HEK293 (cell line): ENCODE results near the gene VEPH1.

ENCODE experiments used
- CTCF ChIA-PET: fragments of 350-600 bp; formaldehyde crosslinking; extraction: SDS; loops from one replicate; lab custom pipeline; 2021; ENCODE audit warnings: antibody characterized with exemption; lab: Yijun Ruan, JAX
- POLR2A ChIA-PET: fragments of 300-600 bp; formaldehyde crosslinking; extraction: SDS; loops from one replicate; lab custom pipeline; 2020; ENCODE audit warnings: antibody characterized with exemption, inconsistent platforms; lab: Yijun Ruan, JAX
- H3K27ac ChIP-seq: fragments of 200-500 bp; sonication (Bioruptor generic); 2 replicates; pipeline ENCODE4 v1.5.1; 2014; ENCODE audit warnings: low read depth, low read length, control low read depth, inconsistent platforms; ENCODE audit errors: extremely low read depth
- H3K36me3 ChIP-seq, 2 experiments: fragments of 200-500 bp in 1 of 2; sonication (Bioruptor generic) in 1 of 2; 1 replicate in 1 of 2; 2 replicates in 1 of 2; pipeline ENCODE4 v1.5.1; 2014 to 2017; ENCODE audit warnings: inconsistent platforms in 2 of 2, low read length in 2 of 2; ENCODE audit not compliant: control insufficient read depth in 2 of 2, insufficient read depth in 1 of 2
- H3K4me1 ChIP-seq: fragments of 200-500 bp; sonication (Bioruptor generic); 2 replicates; pipeline ENCODE4 v1.5.1; 2014; ENCODE audit warnings: mild to moderate bottlenecking, low read length, inconsistent platforms; ENCODE audit not compliant: control insufficient read depth, insufficient read depth
- H3K4me3 ChIP-seq: 2 replicates; pipeline ENCODE4 v1.5.1; 2011; ENCODE audit warnings: low read depth, mild to moderate bottlenecking, control low read depth, low read length, moderate library complexity
- H3K9me3 ChIP-seq: fragments of 200-500 bp; sonication (Bioruptor generic); 2 replicates; pipeline ENCODE4 v1.5.1; 2014; ENCODE audit warnings: low read depth, low read length, inconsistent platforms; ENCODE audit not compliant: control insufficient read depth, insufficient read depth
- GLI4 ChIP-seq: fragments of 450-650 bp; formaldehyde crosslinking; IDR thresholded peaks from 2 replicates; pipeline ENCODE4 v1.5.1; 2016; ENCODE audit warnings: missing biosample characterization, missing genetic modification characterization
- KLF9 ChIP-seq: fragments of 450-650 bp; formaldehyde crosslinking; IDR thresholded peaks from 2 replicates; pipeline ENCODE4 v1.5.1; 2016; ENCODE audit warnings: missing biosample characterization, missing genetic modification characterization, low read depth
- SALL2 ChIP-seq: fragments of 450-650 bp; formaldehyde crosslinking; IDR thresholded peaks from 2 replicates; pipeline ENCODE4 v1.5.0; 2017; ENCODE audit warnings: missing biosample characterization, mild to moderate bottlenecking, missing genetic modification characterization, borderline replicate concordance
- SETDB1 ChIP-seq: IDR thresholded peaks from one replicate; pipeline ENCODE4 v1.6.1; 2017; ENCODE audit warnings: mild to moderate bottlenecking, low read length, moderate library complexity, mixed read lengths; ENCODE audit not compliant: insufficient read length
- ZBTB1 ChIP-seq: fragments of 450-650 bp; formaldehyde crosslinking; IDR thresholded peaks from 2 replicates; pipeline ENCODE4 v1.5.1; 2016; ENCODE audit warnings: missing biosample characterization, missing genetic modification characterization
- ZBTB20 ChIP-seq: fragments of 450-650 bp; formaldehyde crosslinking; IDR thresholded peaks from 2 replicates; pipeline ENCODE4 v1.5.1; 2016; ENCODE audit warnings: missing biosample characterization, missing genetic modification characterization
- ZBTB21 ChIP-seq: fragments of 450-650 bp; formaldehyde crosslinking; IDR thresholded peaks from 2 replicates; pipeline ENCODE4 v1.5.1; 2017; ENCODE audit warnings: missing biosample characterization, missing genetic modification characterization
- ZNF114 ChIP-seq: fragments of 450-650 bp; formaldehyde crosslinking; IDR thresholded peaks from 2 replicates; pipeline ENCODE4 v1.5.0; 2017; ENCODE audit warnings: missing biosample characterization, missing genetic modification characterization
- ZNF157 ChIP-seq: fragments of 450-650 bp; formaldehyde crosslinking; IDR thresholded peaks from 2 replicates; pipeline ENCODE4 v1.5.1; 2016; ENCODE audit warnings: missing biosample characterization, missing genetic modification characterization
- ZNF174 ChIP-seq: fragments of 450-650 bp; formaldehyde crosslinking; IDR thresholded peaks from 2 replicates; pipeline ENCODE4 v1.5.0; 2017; ENCODE audit warnings: missing biosample characterization, mild to moderate bottlenecking, missing genetic modification characterization
- ZNF19 ChIP-seq: fragments of 450-650 bp; formaldehyde crosslinking; IDR thresholded peaks from 2 replicates; pipeline ENCODE4; 2016; ENCODE audit warnings: missing biosample characterization, missing genetic modification characterization, low read depth
- ZNF214 ChIP-seq: fragments of 450-650 bp; formaldehyde crosslinking; IDR thresholded peaks from 2 replicates; pipeline ENCODE4 v1.5.1; 2017; ENCODE audit warnings: missing biosample characterization, mild to moderate bottlenecking, missing genetic modification characterization, borderline replicate concordance
- ZNF266 ChIP-seq: fragments of 450-650 bp; formaldehyde crosslinking; IDR thresholded peaks from 2 replicates; pipeline ENCODE4 v1.5.1; 2016; ENCODE audit warnings: missing biosample characterization, missing genetic modification characterization, low read depth
- ZNF341 ChIP-seq: fragments of 450-650 bp; formaldehyde crosslinking; IDR thresholded peaks from 2 replicates; pipeline ENCODE4; 2016; ENCODE audit warnings: low read depth, missing biosample characterization, missing genetic modification characterization
- ZNF394 ChIP-seq: fragments of 450-650 bp; formaldehyde crosslinking; IDR thresholded peaks from 2 replicates; pipeline ENCODE4 v1.5.1; 2016; ENCODE audit warnings: missing biosample characterization, missing genetic modification characterization, mild to moderate bottlenecking, moderate library complexity, borderline replicate concordance
- ZNF433 ChIP-seq: fragments of 450-650 bp; formaldehyde crosslinking; IDR thresholded peaks from 2 replicates; pipeline ENCODE4 v1.5.1; 2016; ENCODE audit warnings: missing biosample characterization, missing genetic modification characterization, low read depth
- ZNF529 ChIP-seq: fragments of 450-650 bp; formaldehyde crosslinking; IDR thresholded peaks from 2 replicates; pipeline ENCODE4 v1.5.1; 2017; ENCODE audit warnings: missing genetic modification characterization, missing biosample characterization; ENCODE audit not compliant: insufficient replicate concordance
- ZNF629 ChIP-seq: fragments of 450-650 bp; formaldehyde crosslinking; IDR thresholded peaks from 2 replicates; pipeline ENCODE4 v1.5.1; 2017; ENCODE audit warnings: missing biosample characterization, missing genetic modification characterization
- ZNF654 ChIP-seq: fragments of 450-650 bp; formaldehyde crosslinking; IDR thresholded peaks from 2 replicates; pipeline ENCODE4 v1.5.1; 2016; ENCODE audit warnings: low read depth, missing biosample characterization, missing genetic modification characterization
- ZNF664 ChIP-seq: fragments of 450-650 bp; formaldehyde crosslinking; IDR thresholded peaks from 2 replicates; pipeline ENCODE4 v1.5.1; 2016; ENCODE audit warnings: missing biosample characterization, missing genetic modification characterization
- ZNF747 ChIP-seq: fragments of 450-650 bp; formaldehyde crosslinking; IDR thresholded peaks from 2 replicates; pipeline ENCODE4 v1.5.1; 2016; ENCODE audit warnings: missing biosample characterization, missing genetic modification characterization
- TF ChIP-seq, protein P1 (sequence below): fragments of 450-650 bp; formaldehyde crosslinking; IDR thresholded peaks from 2 replicates; pipeline ENCODE4 v1.5.1; 2017; ENCODE audit warnings: missing biosample characterization, missing genetic modification characterization
- TF ChIP-seq, protein P2 (sequence below): fragments of 450-650 bp; formaldehyde crosslinking; IDR thresholded peaks from 2 replicates; pipeline ENCODE4 v1.5.1; 2016; ENCODE audit warnings: missing biosample characterization, missing genetic modification characterization
- TF ChIP-seq, protein P3 (sequence below): fragments of 450-650 bp; formaldehyde crosslinking; IDR thresholded peaks from 2 replicates; pipeline ENCODE4 v1.5.1; 2016; ENCODE audit warnings: missing biosample characterization, missing genetic modification characterization
- TF ChIP-seq, protein P4 (sequence below): fragments of 450-650 bp; formaldehyde crosslinking; IDR thresholded peaks from 2 replicates; pipeline ENCODE4 v1.5.1; 2016; ENCODE audit warnings: missing biosample characterization, missing genetic modification characterization

VEPH1 gene

DNA sequence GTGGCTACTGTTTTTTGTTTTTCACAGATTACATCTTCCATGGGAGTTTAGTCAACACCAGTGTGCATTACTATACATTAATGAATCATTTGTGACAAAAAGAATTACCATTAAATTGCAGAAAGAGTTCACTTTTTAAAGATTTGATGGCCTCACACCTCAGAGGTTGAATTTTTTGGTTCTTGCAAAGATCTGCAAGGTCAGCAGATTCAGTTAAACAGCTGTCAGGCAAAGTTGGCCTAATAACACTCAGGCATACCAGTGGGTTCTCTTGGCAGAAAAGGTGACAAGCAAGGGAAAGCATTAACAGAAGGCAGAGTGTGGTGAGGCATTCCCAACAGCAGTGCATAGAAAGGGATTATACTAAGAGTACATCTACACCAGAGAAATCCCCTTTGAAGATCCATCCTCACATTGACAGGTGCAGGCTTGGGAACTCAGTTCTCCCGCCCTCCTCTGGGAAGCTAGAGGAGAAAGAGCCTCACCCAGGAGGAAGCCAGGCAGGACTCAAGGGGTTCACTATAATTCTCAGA lies 90.8 kb downstream of the VEPH1 start (continued):
- TF ChIP-seq, protein P1, sequence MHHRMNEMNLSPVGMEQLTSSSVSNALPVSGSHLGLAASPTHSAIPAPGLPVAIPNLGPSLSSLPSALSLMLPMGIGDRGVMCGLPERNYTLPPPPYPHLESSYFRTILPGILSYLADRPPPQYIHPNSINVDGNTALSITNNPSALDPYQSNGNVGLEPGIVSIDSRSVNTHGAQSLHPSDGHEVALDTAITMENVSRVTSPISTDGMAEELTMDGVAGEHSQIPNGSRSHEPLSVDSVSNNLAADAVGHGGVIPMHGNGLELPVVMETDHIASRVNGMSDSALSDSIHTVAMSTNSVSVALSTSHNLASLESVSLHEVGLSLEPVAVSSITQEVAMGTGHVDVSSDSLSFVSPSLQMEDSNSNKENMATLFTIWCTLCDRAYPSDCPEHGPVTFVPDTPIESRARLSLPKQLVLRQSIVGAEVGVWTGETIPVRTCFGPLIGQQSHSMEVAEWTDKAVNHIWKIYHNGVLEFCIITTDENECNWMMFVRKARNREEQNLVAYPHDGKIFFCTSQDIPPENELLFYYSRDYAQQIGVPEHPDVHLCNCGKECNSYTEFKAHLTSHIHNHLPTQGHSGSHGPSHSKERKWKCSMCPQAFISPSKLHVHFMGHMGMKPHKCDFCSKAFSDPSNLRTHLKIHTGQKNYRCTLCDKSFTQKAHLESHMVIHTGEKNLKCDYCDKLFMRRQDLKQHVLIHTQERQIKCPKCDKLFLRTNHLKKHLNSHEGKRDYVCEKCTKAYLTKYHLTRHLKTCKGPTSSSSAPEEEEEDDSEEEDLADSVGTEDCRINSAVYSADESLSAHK (tag by site-specific recombination): no peak

DNA sequence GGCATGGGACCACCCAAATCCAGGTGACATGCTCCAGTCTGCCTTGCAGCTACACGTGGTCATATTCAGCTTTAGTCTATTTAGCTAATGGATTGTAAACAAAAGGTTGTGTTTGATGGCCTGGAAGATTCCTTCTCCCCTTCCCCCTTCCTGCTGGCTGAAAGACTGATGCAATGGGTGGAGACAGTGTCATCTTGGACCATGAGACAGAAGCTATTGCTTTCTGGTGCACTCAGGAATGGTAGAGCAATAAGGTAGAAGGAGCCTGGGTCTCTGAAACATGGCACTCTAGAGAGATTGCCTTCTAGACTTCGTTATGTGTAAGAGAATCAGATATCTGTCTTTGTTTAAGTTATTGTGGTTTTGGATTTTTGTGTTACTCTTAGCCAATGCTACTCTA lies 92.3 kb downstream of the VEPH1 start:
- CTCF ChIA-PET: interaction anchor here (0.6 kb wide), 1 partner anchor 78 kb away, joined by 3 read pairs; no protein-coding TSS in a partner anchor
- no peaks in the 10 kb centered on the region for H3K9me3 ChIP-seq
- no peak for TF ChIP-seq GLI4 (tag by site-specific recombination)
- no peak for TF ChIP-seq ZNF433
- TF ChIP-seq ZNF157 (tag by site-specific recombination): no peak
- TF ChIP-seq ZNF341 (tag by site-specific recombination): no peak
- TF ChIP-seq ZNF394 (tag by site-specific recombination): no peak
- TF ChIP-seq ZNF629 (tag by site-specific recombination): no peak
- no peak for TF ChIP-seq ZBTB1 (tag by site-specific recombination)
- no peak for TF ChIP-seq ZBTB21 (tag by site-specific recombination)
- TF ChIP-seq ZNF214: no peak
- TF ChIP-seq KLF9 (tag by site-specific recombination): no peak
- TF ChIP-seq, all 188 proteins: peak for 0
- Histone ChIP-seq H3K36me3 (no peaks in the 10 kb centered on the region), H3K27ac (no peak overlapping the region), H3K4me3 (no peak overlapping the region), H3K4me1 (no peaks in the 10 kb centered on the region)
- POLR2A ChIA-PET: no interaction called here

DNA sequence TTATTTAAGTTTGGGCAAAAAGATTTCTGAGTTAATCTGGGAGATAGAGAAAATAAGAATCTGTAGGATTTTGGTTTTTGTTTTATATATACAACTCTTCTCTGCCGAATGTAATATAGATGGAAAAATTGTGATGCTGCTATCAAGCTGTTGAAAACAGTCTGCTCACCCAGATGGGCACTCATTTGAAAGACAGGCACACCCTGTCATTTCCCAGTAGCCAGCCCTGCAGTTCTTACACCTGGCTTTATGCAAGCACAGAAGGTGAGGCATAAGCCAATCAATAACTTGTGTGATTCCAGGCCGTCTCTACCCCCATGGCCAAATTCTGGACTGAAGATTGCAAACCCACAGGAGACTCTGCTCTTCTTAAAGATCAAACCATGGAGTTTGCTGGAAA lies 93.7 kb downstream of the VEPH1 start:
- Histone ChIP-seq H3K9me3 (no peaks in the 10 kb centered on the region), H3K4me1 (no peaks in the 10 kb centered on the region), H3K36me3 (no peaks in the 10 kb centered on the region), H3K27ac (no peak overlapping the region), H3K4me3 (no peak overlapping the region)
- POLR2A ChIA-PET: no interaction called here
- TF ChIP-seq SETDB1 (no peak), ZNF266 (no peak), ZNF529 (tag by site-specific recombination) (no peak), ZBTB20 (tag by site-specific recombination) (no peak)
- CTCF ChIA-PET: no interaction called here

DNA sequence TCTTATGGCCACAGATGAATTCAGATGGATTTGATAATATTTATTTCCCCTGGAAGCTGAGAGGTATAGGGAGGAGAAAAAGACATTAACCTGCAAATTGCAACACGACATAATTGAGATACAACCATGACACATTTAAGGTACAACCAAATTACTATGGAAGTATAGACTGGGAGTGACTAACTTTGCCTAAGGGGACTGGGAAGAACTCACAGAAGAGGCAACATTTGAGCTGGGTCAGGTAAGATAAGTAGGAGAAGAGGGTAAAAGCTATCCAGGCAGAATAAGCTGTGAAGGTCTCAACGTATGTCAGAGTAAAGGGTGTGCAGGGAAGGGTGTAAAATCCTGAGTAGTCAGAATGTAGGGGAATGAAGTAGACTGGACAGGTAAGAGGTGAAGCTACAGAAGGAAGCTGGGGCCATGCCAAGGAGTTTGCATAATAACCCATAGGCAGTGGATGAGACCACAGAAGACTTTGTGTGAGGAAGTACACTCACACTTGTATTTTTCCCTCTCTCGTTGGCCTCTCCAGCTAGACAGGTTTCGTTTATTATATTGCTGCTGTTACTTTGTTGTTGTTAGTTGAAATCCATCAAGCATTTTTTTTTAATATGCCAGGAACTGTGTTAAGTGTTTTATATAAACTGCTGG lies 94.6 kb downstream of the VEPH1 start:
- no peaks in the 10 kb centered on the region for H3K4me1 ChIP-seq
- H3K4me3 ChIP-seq: no peak overlapping the region
- no peaks in the 10 kb centered on the region for H3K9me3 ChIP-seq
- no peak overlapping the region for H3K27ac ChIP-seq
- ChIA-PET POLR2A (no interaction called here), CTCF (interaction anchor here (0.7 kb wide), 1 partner anchor 9 kb away, joined by 3 read pairs; no protein-coding TSS in a partner anchor)
- H3K36me3 ChIP-seq: no peaks in the 10 kb centered on the region
- TF ChIP-seq ZNF654 (tag by site-specific recombination) (no peak), ZNF19 (no peak), SALL2 (tag by site-specific recombination) (no peak), ZNF664 (no peak), ZNF433 (no peak), ZNF114 (tag by site-specific recombination) (no peak), ZNF174 (tag by site-specific recombination) (no peak), ZNF747 (tag by site-specific recombination) (no peak)
- TF ChIP-seq, protein P2, sequence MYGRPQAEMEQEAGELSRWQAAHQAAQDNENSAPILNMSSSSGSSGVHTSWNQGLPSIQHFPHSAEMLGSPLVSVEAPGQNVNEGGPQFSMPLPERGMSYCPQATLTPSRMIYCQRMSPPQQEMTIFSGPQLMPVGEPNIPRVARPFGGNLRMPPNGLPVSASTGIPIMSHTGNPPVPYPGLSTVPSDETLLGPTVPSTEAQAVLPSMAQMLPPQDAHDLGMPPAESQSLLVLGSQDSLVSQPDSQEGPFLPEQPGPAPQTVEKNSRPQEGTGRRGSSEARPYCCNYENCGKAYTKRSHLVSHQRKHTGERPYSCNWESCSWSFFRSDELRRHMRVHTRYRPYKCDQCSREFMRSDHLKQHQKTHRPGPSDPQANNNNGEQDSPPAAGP (tag by site-specific recombination): no peak
- TF ChIP-seq, protein P3, sequence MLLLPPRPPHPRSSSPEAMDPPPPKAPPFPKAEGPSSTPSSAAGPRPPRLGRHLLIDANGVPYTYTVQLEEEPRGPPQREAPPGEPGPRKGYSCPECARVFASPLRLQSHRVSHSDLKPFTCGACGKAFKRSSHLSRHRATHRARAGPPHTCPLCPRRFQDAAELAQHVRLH (tag by site-specific recombination): no peak
- TF ChIP-seq, protein P4, sequence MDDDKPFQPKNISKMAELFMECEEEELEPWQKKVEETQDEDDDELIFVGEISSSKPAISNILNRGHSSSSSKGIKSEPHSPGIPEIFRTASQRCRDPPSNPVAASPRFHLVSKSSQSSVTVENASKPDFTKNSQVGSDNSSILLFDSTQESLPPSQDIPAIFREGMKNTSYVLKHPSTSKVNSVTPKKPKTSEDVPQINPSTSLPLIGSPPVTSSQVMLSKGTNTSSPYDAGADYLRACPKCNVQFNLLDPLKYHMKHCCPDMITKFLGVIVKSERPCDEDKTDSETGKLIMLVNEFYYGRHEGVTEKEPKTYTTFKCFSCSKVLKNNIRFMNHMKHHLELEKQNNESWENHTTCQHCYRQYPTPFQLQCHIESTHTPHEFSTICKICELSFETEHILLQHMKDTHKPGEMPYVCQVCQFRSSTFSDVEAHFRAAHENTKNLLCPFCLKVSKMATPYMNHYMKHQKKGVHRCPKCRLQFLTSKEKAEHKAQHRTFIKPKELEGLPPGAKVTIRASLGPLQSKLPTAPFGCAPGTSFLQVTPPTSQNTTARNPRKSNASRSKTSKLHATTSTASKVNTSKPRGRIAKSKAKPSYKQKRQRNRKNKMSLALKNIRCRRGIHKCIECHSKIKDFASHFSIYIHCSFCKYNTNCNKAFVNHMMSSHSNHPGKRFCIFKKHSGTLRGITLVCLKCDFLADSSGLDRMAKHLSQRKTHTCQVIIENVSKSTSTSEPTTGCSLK: no peak
